ENCODE data around the gene TP53AIP1. TPM values are rescaled to one million over a fixed set of nuclear protein-coding genes. Genes with fewer than 3 reads are reported as not detected.

The TP53AIP1 gene
- total RNA-seq, 2 donors from 2014 or later, result not detected

DNA sequence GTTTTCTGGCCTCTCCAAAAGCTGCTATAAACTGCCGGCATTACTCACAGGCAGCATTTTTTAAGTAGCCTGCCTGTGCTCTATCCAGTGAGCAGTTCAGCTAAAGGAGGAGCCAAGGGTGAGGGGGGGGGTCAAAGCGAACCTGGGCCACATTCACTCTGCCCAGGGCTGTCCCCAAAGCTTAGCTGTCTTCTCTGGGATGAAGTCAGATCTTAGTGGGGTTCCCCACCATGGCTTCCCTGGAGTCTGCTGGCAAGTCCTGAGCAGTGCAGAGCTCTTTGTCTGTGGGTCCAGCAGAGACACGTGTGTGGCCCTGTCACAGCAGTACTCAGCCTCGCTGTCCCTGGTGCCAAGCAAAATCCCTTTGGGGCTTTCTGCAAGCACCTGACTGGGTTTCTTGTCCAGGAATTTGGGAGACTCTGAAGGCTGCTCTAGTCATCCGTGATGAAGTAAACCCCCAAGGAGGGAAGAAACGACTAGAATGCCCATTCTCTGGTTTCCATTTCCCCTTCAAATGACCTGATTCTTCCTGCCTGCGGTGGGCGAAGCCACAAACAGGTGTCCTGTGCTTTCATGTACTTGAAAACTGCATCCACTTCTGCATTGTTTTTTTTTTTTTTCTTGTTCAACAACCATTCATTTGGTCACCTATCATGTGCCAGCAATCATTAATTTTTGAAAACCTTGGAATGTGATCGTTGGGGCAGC, 48.9 kb downstream of the TP53AIP1 start:
- Mint-ChIP-seq H3K4me3 (no peak overlapping the region), H3K27ac (no peak overlapping the region), H3K27me3 (ENCODE audit: insufficient read depth) (peaks cover 45% of the 10 kb centered on the region), H3K36me3 (ENCODE audit: low read depth) (no peaks in the 10 kb centered on the region), H3K4me1 (peaks cover 37% of the 10 kb centered on the region), H3K9me3 (no peaks in the 10 kb centered on the region)
- no peak overlapping the region for H3K9ac ChIP-seq (ENCODE audit: extremely low read depth, low read length, poor library complexity, severe bottlenecking)
- H3K4me3 ChIP-seq (ENCODE audit: low read length), result no peak overlapping the region
- no peaks in the 10 kb centered on the region for H3K36me3 ChIP-seq (ENCODE audit: control insufficient read depth, insufficient read depth, low read length)
- TF ChIP-seq, protein P1, sequence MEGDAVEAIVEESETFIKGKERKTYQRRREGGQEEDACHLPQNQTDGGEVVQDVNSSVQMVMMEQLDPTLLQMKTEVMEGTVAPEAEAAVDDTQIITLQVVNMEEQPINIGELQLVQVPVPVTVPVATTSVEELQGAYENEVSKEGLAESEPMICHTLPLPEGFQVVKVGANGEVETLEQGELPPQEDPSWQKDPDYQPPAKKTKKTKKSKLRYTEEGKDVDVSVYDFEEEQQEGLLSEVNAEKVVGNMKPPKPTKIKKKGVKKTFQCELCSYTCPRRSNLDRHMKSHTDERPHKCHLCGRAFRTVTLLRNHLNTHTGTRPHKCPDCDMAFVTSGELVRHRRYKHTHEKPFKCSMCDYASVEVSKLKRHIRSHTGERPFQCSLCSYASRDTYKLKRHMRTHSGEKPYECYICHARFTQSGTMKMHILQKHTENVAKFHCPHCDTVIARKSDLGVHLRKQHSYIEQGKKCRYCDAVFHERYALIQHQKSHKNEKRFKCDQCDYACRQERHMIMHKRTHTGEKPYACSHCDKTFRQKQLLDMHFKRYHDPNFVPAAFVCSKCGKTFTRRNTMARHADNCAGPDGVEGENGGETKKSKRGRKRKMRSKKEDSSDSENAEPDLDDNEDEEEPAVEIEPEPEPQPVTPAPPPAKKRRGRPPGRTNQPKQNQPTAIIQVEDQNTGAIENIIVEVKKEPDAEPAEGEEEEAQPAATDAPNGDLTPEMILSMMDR (conservative IDR thresholded peaks at IDR 0.05), result no peak
- peaks cover 35% of the 10 kb centered on the region for H3K27me3 ChIP-seq (ENCODE audit: control insufficient read depth, insufficient read depth, low read length, poor library complexity, severe bottlenecking)
- peaks cover 21% of the 10 kb centered on the region for H3K4me1 ChIP-seq (ENCODE audit: control insufficient read depth, insufficient read depth, low read length)
- no peak overlapping the region for H3K27ac ChIP-seq (ENCODE audit: low read depth, low read length)
- 80 to 88% methylated on average over 8 to 9 of the region's 9 CpGs for WGBS, 2 experiments (ENCODE audit: insufficient coverage in 1 of 2, insufficient read length in 1 of 2)
- H3K9me3 ChIP-seq (ENCODE audit: control insufficient read depth, low read length), result no peaks in the 10 kb centered on the region
- DNase-seq, result no peak

DNA sequence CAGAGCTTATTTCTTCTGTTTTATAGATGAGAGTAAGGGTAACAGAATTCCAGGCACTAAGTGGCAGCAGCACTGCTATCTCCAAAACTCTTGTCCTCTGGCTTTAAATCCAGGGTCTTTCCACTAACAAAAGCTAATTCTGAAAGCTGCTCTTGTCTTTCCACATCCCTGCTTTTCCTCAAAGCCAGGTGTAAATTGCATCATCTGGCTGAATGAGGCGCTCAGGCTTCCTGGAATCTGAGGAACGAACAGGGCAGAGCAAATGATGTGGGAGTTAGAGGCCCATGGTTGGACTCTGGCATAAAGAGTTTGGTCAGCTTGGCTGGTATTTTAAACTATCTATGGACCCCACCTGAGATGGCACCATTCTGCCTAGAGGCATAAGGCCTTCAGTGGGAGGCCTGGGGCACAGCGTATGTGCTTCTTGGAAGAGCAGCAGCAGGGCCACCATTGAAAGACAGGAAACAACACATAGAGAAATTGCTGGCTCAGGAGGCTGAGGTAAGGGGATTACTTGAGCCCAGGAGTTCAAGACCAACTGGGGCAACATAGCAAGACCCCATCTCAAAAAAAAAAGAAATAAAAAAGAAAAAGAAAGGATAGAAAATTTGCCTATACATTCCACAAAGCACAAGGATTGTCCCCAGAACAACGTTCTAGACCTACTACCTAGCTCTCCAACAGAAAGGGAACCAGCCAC, 49.7 kb downstream of the TP53AIP1 start:
- Histone ChIP-seq H3K9ac (ENCODE audit: extremely low read depth, low read length, poor library complexity, severe bottlenecking) (no peak overlapping the region), H3K36me3 (ENCODE audit: control insufficient read depth, insufficient read depth, low read length) (no peaks in the 10 kb centered on the region), H3K9me3 (ENCODE audit: control insufficient read depth, low read length) (no peaks in the 10 kb centered on the region), H3K27me3 (ENCODE audit: control insufficient read depth, insufficient read depth, low read length, poor library complexity, severe bottlenecking) (peaks cover 28% of the 10 kb centered on the region), H3K4me1 (ENCODE audit: control insufficient read depth, insufficient read depth, low read length) (peaks cover 21% of the 10 kb centered on the region), H3K4me3 (ENCODE audit: low read length) (no peak overlapping the region), H3K27ac (ENCODE audit: low read depth, low read length) (no peak overlapping the region)
- peak overlapping the region; percentile 1 for H3K27ac Mint-ChIP-seq
- 78 to 88% methylated on average over 4 of the region's 4 CpGs for WGBS, 2 experiments (ENCODE audit: insufficient coverage in 1 of 2, insufficient read length in 1 of 2)
- H3K4me1 Mint-ChIP-seq, result peaks cover 44% of the 10 kb centered on the region
- H3K9me3 Mint-ChIP-seq, result no peaks in the 10 kb centered on the region
- peak; percentile 62 for DNase-seq
- no peaks in the 10 kb centered on the region for H3K36me3 Mint-ChIP-seq (ENCODE audit: low read depth)
- H3K27me3 Mint-ChIP-seq (ENCODE audit: insufficient read depth), result peaks cover 41% of the 10 kb centered on the region
- H3K4me3 Mint-ChIP-seq, result no peak overlapping the region
- TF ChIP-seq, protein P1 (conservative IDR thresholded peaks at IDR 0.05), result no peak

DNA sequence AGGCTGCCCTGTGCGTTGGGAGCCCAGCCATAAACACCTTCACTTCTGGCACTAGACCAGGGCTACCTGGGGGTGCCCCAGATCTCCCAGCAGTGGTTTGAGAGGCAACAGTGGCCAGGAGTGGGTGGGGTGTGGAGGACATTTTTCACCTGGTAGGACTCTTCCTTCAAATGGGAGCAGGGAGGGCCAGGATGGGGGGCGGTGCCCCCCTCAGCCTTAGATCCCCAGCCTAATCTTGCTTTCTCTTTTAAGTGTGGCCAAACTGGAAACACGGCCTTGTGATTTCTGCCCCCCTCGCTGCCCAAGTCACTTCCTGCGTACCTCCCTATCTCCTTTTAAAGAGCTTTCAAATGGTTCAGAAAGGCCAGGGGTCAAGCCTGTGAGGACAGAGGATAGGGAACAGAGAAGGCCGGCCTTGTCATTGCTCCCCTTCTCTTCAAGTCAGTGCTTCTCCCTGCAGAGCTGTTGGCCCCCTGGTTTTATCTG, 50.7 kb downstream of the TP53AIP1 start:
- Histone ChIP-seq H3K36me3 (ENCODE audit: control insufficient read depth, insufficient read depth, low read length) (no peaks in the 10 kb centered on the region), H3K27ac (ENCODE audit: low read depth, low read length) (no peak overlapping the region), H3K27me3 (ENCODE audit: control insufficient read depth, insufficient read depth, low read length, poor library complexity, severe bottlenecking) (peaks cover 26% of the 10 kb centered on the region), H3K4me3 (ENCODE audit: low read length) (peak overlapping the region; percentile 59), H3K9me3 (ENCODE audit: control insufficient read depth, low read length) (no peaks in the 10 kb centered on the region), H3K9ac (ENCODE audit: extremely low read depth, low read length, poor library complexity, severe bottlenecking) (no peak overlapping the region), H3K4me1 (ENCODE audit: control insufficient read depth, insufficient read depth, low read length) (peaks cover 25% of the 10 kb centered on the region)
- H3K36me3 Mint-ChIP-seq (ENCODE audit: low read depth), result no peaks in the 10 kb centered on the region
- no peak overlapping the region for H3K27ac Mint-ChIP-seq
- WGBS, 2 experiments (ENCODE audit: insufficient coverage in 1 of 2, insufficient read length in 1 of 2), result 48% methylated on average over 6 of the region's 6 CpGs; no CpG with 5 or more reads in 1 of the 2 experiments
- H3K9me3 Mint-ChIP-seq, result no peaks in the 10 kb centered on the region
- TF ChIP-seq, protein P1 (conservative IDR thresholded peaks at IDR 0.05), result no peak
- H3K4me3 Mint-ChIP-seq, result peak overlapping the region; percentile 61
- H3K27me3 Mint-ChIP-seq (ENCODE audit: insufficient read depth), result peaks cover 37% of the 10 kb centered on the region
- peak; percentile 58 for DNase-seq
- peaks cover 52% of the 10 kb centered on the region for H3K4me1 Mint-ChIP-seq
